ENCODE data around the gene CBFB.

CBFB gene

GRCh38 chr16:67050796-67051195 is 21.8 kb downstream of the CBFB start:
- no peak for DNase-seq

DNA sequence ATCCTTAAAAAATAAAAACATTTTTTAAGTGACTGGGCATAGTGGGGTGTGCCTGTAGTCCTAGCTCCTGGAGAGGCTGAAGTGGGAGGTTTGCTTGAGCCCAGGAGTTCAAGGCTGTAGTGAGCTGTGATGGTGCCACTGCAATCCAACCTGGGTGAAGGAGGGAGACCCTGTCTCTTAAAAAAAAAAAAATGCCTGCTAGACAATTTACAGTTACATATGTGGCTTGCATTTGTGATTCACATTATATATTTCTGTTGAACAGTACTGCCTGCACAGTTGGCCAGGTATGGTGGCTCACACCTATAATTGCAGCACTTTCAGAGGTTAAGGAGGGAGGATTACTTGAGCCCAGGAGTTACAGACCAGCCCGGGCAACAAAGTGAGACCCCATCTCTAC is 23.4 kb downstream of the CBFB start:
- no peak for DNase-seq

- no peak for DNase-seq
These were observed 24.9 kb downstream of the CBFB start for GRCh38 chr16:67053767-67054334.

- no peak for DNase-seq
These were observed 26.0 kb downstream of the CBFB start for GRCh38 chr16:67054901-67055300.

GRCh38 chr16:67055712-67056487 is 27.0 kb downstream of the CBFB start:
- DNase-seq, result no peak

GRCh38 chr16:67063008-67063407 is 34.1 kb downstream of the CBFB start:
- no peak for DNase-seq

DNA sequence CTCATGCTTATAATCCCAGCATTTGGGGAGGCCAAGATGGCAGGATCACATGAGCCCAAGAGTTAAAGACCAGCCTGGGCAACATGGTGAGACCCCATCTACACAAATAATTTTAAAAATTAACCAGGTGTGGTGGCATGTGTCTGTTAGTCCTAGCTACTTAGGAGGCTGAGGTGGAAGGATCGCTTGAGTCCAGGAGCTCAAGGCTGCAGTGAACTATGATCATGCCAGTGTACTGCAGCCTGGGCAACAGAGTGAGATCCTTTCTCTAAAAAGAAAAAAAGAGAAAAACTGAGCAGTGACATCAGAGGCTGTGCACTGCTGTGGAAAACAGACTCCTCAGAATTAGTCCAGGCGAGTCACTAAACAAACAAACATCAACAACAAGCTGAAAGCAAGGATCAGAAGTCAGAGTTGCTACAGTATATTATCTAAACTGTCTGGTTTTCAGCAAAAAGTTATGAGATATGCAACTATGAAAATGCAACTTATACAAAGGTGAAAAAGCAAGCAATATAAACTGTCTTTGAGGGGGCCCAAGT is 39.3 kb downstream of the CBFB start:
- DNase-seq, result no peak

GRCh38 chr16:67071476-67072048 is 42.6 kb downstream of the CBFB start:
- no peak for DNase-seq

DNA sequence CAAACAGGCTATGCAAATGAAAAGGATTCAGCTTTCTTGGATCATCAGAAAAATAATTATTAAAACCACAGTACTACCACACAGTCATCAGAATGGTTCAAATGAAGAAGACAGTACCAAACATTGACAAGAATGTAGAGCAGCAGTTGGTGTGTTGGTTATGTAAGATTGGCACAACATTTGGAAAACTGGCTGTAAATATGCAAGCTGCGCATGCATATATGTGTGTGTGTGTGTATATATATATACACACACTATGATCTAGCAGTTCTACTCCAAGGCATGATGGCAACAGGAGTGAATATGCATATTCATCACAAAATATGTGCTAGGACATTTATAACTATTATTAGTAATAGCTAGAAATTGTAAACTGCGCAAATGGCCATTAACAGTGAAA is 46.4 kb downstream of the CBFB start:
- no peak for DNase-seq

GRCh38 chr16:67077871-67078270 is 48.9 kb downstream of the CBFB start:
- DNase-seq, result no peak

DNA sequence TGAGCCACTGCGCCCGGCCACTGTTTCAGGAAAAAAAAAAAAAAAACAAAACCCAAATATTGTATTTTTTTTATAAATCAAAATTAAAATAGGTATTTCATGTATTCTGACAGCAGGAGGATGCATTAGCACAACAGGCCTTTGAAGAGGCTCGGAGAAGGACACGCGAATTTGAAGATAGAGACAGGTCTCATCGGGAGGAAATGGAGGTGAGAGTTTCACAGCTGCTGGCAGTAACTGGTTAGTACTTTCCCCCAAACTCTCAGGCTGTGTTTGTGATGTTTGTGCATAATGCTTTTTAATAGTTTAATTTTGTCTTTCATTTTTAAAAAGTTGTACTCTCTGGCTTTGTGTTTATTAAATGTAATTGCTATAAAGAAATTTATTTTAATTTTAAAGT is 53.2 kb downstream of the CBFB start:
- DNase-seq, result no peak

DNA sequence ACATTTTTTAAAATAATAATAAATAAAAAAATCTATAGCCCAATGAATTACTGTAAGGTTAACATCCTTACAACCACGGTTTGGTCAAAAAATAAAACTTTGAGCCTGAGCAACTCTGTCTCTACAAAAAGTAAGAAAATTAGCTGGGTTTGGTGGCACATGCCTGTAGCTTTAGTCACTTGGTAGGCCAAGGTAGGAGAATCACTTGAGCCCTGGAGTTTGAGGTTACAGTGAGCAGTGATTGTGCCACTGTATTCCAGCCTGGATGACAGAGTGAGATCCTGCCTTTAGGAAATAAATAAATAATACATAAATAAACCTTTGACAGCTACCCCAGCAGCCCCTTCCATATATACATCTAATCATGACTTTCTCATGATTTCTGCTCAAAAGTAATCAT is 53.9 kb downstream of the CBFB start:
- DNase-seq, result no peak

- no peak for DNase-seq
These were observed 55.5 kb downstream of the CBFB start for GRCh38 chr16:67084345-67085028.

- no peak for DNase-seq
These were observed 57.9 kb downstream of the CBFB start for GRCh38 chr16:67086822-67087221.

- DNase-seq, result no peak
These were observed 58.3 kb downstream of the CBFB start for GRCh38 chr16:67087291-67087690.

DNA sequence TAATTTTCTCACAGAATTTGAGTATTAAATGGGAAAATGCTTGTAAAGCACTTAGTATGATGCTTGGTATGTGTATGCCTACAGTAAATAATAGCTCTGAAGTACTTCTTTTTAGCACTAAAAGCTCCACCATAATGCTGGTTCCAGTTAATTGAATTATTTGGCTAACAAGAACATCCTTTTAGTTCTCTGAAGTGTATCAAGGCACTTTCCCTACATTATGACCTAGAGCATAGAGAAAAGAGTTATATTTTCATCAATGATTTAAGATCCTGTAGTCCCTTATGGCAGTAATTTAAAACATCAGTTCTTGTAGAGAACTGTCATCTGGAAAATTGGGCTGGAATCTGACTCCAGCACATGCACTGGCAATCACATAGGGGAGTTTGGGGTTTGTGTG is 58.9 kb downstream of the CBFB start:
- no peak for DNase-seq

DNA sequence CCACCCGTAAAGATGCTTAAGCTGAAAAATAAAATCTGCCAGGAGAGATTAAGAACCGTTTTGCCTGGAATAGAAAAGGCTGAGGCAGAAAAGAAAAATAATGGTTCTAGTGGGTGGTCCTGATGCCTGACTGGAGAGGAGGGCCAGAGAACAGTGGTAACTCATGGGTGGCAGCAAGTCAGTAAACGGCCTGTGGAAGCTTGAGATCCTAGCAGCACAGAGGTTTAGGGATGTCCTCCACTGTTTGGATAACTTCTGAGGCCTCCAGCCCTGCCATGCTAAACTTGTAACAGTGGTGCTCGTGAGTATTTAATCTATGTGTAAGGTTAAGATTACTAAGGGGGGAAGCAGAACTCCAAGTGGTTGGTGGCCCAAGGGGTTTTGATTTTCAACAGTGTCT is 59.6 kb downstream of the CBFB start:
- no peak for DNase-seq

DNA sequence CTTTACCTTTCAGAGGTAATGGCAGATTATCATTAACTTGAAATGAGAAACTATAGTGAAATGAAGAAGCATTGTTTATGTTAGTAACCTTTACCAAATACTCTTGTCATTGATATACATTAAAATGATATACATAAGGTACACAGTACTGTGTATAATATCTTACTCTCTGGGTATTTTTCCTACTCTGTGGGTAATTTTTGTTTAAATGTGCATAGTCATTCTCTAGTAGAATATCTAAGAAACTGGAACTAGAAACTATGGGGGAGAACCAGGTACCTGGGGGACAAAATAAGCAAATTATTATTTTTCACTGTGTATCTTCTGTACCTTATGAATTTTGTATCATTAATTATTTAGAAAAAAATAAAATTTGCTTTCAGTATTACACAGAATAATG is 60.2 kb downstream of the CBFB start:
- DNase-seq, result no peak

- no peak for DNase-seq
These were observed 63.1 kb downstream of the CBFB start for GRCh38 chr16:67091906-67092566.

GRCh38 chr16:67093098-67093726 is 64.3 kb downstream of the CBFB start:
- no peak for DNase-seq

GRCh38 chr16:67098599-67098998 is 69.7 kb downstream of the CBFB start:
- no peak for DNase-seq

DNA sequence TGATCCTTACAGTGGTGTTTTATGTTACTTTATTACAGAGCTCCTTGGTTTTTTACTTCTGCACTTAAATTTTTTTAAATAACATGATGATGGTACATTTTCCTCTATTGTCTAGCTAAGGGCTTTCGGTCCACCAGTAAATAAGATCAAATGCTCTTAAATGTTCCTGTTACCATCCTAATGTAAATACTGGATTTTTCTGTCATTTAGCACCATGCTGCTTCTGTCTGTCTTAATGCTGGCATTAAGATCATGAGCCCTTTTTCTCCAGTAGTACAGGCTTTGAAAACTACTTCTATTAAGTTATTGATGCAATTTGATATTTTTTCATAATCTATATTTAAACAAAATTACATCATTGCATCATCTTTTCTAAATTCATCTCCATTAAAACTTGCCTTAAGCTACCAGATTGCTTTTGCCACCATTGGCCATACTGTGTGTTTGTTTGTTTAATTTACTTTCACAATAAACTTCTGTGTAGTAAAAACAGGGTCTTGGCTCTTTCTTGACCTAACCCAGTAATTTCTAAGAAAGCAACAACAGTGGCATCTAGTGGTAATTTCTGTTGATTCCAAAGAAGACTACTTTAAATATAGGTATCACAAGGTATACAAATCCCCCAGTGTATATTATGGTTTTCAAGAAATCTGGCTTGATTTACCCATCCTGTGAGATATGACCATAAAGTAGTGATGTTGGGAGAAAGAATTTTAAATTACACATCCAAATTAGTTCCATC is 71.8 kb downstream of the CBFB start:
- no peak for DNase-seq
